ENCODE results near the gene NDUFC2.
"Not testable (repeated sequence)": the region's sequence is repeated elsewhere in the genome, so short reads cannot be mapped to it uniquely, and the experiment has no call there.

Gene NDUFC2

DNA sequence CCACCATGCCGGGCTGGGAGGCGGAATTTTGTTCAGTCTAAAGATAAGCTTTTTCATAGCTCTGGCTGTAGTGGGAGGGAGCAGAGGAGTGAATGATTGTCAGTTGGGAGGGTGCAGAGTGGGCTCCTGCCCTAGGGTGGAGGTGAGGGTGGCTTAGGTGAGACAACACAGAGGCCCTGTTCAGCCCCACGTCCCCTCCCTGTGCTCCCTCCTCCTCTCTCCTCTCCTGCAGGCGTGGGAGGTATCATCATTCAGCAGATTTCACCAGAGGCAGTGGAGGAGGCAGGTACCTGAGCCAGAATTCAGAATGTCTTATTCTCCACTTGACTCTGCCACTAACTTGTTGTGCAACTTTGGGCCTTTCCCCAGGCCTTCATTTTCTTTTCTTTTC lies 17.7 kb downstream of the NDUFC2 start:
- TF ChIP-seq CTCF (IDR thresholded peaks at IDR 0.05; ENCODE audit: insufficient read depth, low read length, poor library complexity, severe bottlenecking) = no peak
- DNase-seq (ENCODE audit: extremely low read depth, insufficient read length) = no peak
- no peaks in the 10 kb centered on the region for H3K36me3 ChIP-seq (ENCODE audit: control insufficient read depth, insufficient read depth, low read length)
- no peaks in the 10 kb centered on the region for H3K27me3 ChIP-seq (replicated peaks; ENCODE audit: control insufficient read depth, insufficient read depth, low read length)
- no peak overlapping the region for H3K4me3 ChIP-seq (replicated peaks; ENCODE audit: low read depth, low read length)

DNA sequence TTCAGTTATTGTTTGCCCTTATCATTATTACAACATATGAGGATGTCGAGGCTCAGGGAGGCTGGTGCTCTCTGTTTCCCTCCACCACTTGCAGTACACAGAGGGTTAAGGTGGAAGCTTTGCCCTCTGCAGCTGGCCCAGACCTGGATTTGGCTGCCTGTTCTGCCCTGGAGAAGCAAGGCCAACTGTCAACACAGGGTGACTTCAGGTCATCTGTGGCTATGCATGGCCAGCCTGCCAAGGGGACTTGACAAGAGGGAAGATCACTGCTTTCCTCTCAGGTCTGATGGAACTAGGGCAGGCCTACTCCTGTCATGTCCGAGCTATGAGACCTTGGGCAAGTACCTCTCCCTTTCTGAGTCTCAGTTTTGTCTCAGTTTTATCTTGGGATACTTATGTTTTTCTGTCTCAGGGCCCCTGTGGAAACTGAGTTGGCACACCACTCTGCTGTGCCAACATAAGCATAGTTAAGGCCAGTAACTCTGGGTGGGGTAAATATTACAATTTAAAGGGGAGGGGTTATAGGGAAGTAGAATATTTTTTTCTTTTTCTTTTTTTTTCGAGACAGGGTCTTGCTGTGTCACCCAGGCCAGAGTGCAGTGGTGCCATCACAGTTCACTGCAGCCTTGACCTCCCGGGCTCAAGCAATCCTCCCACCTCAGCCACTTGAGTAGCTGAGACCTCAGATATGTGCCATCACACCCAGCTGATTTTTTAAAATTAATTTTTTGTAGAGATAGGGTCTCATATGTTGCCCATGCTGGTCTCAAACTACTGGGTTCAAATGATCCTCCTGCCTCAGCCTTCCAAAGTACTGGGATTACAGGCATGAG lies 18.4 kb downstream of the NDUFC2 start:
- Histone ChIP-seq H3K27me3 (replicated peaks; ENCODE audit: control insufficient read depth, insufficient read depth, low read length) (no peaks in the 10 kb centered on the region), H3K4me3 (replicated peaks; ENCODE audit: low read depth, low read length) (no peak overlapping the region), H3K36me3 (ENCODE audit: control insufficient read depth, insufficient read depth, low read length) (no peaks in the 10 kb centered on the region)
- DNase-seq (ENCODE audit: extremely low read depth, insufficient read length) = no peak
- no peak for TF ChIP-seq CTCF (IDR thresholded peaks at IDR 0.05; ENCODE audit: insufficient read depth, low read length, poor library complexity, severe bottlenecking)

GRCh38 chr11:78060533-78060932 lies 19.1 kb downstream of the NDUFC2 start:
- Histone ChIP-seq H3K4me3 (replicated peaks; ENCODE audit: low read depth, low read length) (no peak overlapping the region), H3K27me3 (replicated peaks; ENCODE audit: control insufficient read depth, insufficient read depth, low read length) (no peaks in the 10 kb centered on the region), H3K36me3 (ENCODE audit: control insufficient read depth, insufficient read depth, low read length) (no peaks in the 10 kb centered on the region)
- TF ChIP-seq CTCF (IDR thresholded peaks at IDR 0.05; ENCODE audit: insufficient read depth, low read length, poor library complexity, severe bottlenecking) = no peak
- DNase-seq (ENCODE audit: extremely low read depth, insufficient read length) = no peak

GRCh38 chr11:78059749-78060328 lies 19.8 kb downstream of the NDUFC2 start:
- not testable (repeated sequence) for DNase-seq (ENCODE audit: extremely low read depth, insufficient read length); H3K27me3 ChIP-seq (replicated peaks; ENCODE audit: control insufficient read depth, insufficient read depth, low read length); H3K36me3 ChIP-seq (ENCODE audit: control insufficient read depth, insufficient read depth, low read length); H3K4me3 ChIP-seq (replicated peaks; ENCODE audit: low read depth, low read length)

DNA sequence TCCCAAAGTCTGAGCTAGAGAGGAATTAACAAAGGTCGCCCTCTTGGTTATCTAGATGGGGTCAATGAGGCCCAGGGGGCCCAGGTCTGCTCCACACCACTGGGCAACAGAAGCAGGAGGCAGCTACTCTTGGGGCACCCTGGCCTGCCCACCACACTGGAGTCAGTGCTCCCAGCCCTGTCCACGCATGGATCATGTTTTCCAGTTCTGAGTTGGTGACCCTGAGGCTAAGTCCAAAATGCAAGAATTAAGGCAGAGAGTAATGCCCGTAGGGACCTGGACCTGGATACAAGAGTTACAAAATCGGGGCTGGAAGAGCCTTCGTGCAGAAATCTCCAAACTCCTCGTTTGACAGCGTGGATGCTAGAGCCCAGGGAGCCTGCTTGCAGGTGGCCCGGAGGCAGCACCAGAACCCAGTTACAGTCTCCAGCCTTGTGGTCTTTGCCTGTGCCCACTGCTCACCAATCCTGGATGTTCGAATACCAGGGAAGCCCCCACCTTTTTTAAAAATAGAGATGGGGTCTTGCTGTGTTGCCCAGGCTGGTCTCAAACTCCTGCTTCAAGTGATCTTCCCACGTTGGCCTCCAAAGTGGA lies 22.1 kb downstream of the NDUFC2 start:
- H3K36me3 ChIP-seq (ENCODE audit: control insufficient read depth, insufficient read depth, low read length) = no peaks in the 10 kb centered on the region
- DNase-seq (ENCODE audit: extremely low read depth, insufficient read length) = no peak
- TF ChIP-seq CTCF (IDR thresholded peaks at IDR 0.05; ENCODE audit: insufficient read depth, low read length, poor library complexity, severe bottlenecking) = no peak

DNA sequence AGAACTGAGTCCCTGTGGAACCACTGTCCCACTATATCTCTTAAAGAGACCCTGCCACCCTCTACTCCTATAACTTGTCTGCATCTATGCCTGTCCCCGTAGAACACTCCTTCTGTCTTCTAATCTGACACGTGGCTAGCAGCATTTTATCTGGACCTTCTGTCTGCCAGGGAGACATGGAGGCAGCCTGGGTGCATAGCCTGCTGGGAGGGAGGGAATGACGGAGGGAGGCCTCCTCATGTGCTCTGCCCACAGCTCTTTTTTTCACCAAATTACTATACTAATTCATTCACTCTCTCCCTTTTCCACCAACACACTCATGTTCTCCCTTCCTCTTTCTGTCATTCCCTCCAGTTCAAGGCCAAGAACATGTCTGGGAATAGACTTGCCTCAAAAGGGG lies 23.6 kb downstream of the NDUFC2 start:
- Histone ChIP-seq H3K27me3 (replicated peaks; ENCODE audit: control insufficient read depth, insufficient read depth, low read length) (no peaks in the 10 kb centered on the region), H3K36me3 (ENCODE audit: control insufficient read depth, insufficient read depth, low read length) (no peaks in the 10 kb centered on the region), H3K4me3 (replicated peaks; ENCODE audit: low read depth, low read length) (no peak overlapping the region)
- no peak for TF ChIP-seq CTCF (IDR thresholded peaks at IDR 0.05; ENCODE audit: insufficient read depth, low read length, poor library complexity, severe bottlenecking)
- no peak for DNase-seq (ENCODE audit: extremely low read depth, insufficient read length)

More for the DNA sequence above, 22.1 kb downstream of the NDUFC2 start:
- Histone ChIP-seq H3K27me3 (replicated peaks; ENCODE audit: control insufficient read depth, insufficient read depth, low read length) (no peaks in the 10 kb centered on the region), H3K4me3 (replicated peaks; ENCODE audit: low read depth, low read length) (no peak overlapping the region)

All from GM06990 (cell line).